HL-60 (cell line): ENCODE data around the gene TSPOAP1.

Experiments used
- GABPA ChIP-seq: IDR thresholded peaks from 2 replicates; pipeline ENCODE4 v1.6.1; 2012; ENCODE audit warnings: low read depth
- POLR2AphosphoS5 ChIP-seq: IDR thresholded peaks from 2 replicates; pipeline ENCODE4 v1.6.1; 2012; ENCODE audit warnings: low read depth
- TF ChIP-seq, protein P1 (sequence below): IDR thresholded peaks from one replicate; pipeline ENCODE4 v1.5.1; 2011; ENCODE audit warnings: low read length, control low read depth, inconsistent platforms; ENCODE audit not compliant: insufficient read depth
- TF ChIP-seq, protein P2 (sequence below): IDR thresholded peaks from 2 replicates; pipeline ENCODE4 v1.6.1; 2012; ENCODE audit warnings: low read depth; ENCODE audit not compliant: insufficient replicate concordance

DNA sequence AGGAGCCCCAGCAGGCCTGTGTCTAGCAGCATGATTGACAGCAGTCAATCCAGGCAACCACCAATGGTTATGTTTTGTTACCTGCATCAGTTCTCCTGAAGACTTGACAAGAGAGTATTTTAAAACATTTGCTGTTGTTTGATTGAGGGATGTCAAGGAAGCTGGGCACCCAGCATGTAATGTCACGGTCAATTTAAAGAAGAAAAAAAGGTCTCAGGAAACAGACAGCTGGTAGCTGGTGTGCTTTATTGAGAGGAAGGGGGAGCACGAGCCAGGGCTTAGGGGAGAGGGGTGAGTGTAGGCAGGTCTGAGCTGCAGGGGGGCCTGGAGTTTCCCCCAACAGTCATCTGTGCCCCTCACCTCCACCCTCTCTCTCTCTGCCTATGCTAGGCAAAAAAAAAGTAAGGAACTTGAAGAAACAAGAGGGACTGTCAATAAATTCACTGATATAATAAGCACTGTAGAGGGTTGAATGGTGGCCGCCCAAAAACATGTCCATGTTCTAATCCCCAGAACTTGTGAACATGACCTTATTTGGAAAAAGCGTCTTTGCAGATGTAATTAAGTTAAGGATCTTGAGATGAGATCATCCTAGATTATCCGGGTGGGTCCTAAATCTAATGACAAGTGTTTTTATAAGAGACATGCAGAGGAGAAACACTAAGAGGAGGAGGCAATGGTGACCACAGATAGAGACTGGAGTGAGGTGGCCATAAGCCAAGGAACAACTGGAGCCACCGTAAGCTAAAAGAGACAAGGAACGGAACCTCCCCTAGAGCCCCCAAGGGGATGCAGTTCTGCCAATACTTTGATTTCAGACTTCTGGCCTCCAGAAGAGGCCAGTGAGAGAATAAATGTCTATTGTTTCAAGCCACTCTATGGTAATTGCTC, 14.5 kb downstream of the TSPOAP1 start:
- TF ChIP-seq, protein P1, sequence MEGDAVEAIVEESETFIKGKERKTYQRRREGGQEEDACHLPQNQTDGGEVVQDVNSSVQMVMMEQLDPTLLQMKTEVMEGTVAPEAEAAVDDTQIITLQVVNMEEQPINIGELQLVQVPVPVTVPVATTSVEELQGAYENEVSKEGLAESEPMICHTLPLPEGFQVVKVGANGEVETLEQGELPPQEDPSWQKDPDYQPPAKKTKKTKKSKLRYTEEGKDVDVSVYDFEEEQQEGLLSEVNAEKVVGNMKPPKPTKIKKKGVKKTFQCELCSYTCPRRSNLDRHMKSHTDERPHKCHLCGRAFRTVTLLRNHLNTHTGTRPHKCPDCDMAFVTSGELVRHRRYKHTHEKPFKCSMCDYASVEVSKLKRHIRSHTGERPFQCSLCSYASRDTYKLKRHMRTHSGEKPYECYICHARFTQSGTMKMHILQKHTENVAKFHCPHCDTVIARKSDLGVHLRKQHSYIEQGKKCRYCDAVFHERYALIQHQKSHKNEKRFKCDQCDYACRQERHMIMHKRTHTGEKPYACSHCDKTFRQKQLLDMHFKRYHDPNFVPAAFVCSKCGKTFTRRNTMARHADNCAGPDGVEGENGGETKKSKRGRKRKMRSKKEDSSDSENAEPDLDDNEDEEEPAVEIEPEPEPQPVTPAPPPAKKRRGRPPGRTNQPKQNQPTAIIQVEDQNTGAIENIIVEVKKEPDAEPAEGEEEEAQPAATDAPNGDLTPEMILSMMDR = no peak
- no peak for TF ChIP-seq GABPA
- TF ChIP-seq POLR2AphosphoS5 = no peak
- TF ChIP-seq, protein P2, sequence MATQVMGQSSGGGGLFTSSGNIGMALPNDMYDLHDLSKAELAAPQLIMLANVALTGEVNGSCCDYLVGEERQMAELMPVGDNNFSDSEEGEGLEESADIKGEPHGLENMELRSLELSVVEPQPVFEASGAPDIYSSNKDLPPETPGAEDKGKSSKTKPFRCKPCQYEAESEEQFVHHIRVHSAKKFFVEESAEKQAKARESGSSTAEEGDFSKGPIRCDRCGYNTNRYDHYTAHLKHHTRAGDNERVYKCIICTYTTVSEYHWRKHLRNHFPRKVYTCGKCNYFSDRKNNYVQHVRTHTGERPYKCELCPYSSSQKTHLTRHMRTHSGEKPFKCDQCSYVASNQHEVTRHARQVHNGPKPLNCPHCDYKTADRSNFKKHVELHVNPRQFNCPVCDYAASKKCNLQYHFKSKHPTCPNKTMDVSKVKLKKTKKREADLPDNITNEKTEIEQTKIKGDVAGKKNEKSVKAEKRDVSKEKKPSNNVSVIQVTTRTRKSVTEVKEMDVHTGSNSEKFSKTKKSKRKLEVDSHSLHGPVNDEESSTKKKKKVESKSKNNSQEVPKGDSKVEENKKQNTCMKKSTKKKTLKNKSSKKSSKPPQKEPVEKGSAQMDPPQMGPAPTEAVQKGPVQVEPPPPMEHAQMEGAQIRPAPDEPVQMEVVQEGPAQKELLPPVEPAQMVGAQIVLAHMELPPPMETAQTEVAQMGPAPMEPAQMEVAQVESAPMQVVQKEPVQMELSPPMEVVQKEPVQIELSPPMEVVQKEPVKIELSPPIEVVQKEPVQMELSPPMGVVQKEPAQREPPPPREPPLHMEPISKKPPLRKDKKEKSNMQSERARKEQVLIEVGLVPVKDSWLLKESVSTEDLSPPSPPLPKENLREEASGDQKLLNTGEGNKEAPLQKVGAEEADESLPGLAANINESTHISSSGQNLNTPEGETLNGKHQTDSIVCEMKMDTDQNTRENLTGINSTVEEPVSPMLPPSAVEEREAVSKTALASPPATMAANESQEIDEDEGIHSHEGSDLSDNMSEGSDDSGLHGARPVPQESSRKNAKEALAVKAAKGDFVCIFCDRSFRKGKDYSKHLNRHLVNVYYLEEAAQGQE = no peak
